Measurements from ENCODE around the gene CACNA1B.

DNA sequence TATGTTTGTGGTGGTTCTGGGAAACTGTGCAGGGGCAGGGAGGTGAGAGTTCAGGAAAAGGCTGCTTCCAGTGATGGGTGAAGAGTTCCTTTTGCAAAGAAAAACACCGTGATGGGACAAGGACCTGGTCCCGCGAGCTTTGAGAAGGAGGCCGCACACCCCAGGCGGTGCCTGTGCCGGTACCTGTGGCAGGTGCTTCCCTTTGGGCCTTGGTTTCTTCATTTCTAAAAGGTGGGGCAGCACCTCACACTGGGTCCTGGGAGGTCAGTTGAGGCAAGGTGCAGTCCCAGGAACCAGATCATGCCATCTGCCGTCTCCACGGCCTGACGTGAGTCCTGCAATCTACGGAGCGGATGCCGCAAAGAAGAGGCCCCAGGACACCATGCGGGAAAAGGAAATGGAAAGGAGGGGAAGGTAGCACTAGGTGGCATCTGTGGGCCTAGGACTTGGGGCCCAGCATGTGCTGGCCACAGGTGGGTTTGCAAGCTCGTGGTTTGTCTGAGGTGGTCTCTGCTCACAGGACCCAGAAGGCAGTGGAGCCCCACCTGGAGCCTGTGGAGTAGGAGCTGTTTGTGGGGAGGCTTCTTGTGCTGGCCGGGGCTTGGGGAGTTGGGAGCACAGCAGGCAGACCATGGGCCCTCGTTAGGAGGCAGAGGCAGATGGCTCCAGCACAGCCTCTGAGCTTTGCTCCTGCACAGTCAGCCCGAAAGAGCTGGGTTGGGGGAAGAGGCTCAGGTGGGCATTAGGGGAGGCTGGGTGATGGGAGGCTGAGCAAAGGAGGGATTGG lies 131.6 kb downstream of the CACNA1B start:
- TF ChIP-seq, protein P1, sequence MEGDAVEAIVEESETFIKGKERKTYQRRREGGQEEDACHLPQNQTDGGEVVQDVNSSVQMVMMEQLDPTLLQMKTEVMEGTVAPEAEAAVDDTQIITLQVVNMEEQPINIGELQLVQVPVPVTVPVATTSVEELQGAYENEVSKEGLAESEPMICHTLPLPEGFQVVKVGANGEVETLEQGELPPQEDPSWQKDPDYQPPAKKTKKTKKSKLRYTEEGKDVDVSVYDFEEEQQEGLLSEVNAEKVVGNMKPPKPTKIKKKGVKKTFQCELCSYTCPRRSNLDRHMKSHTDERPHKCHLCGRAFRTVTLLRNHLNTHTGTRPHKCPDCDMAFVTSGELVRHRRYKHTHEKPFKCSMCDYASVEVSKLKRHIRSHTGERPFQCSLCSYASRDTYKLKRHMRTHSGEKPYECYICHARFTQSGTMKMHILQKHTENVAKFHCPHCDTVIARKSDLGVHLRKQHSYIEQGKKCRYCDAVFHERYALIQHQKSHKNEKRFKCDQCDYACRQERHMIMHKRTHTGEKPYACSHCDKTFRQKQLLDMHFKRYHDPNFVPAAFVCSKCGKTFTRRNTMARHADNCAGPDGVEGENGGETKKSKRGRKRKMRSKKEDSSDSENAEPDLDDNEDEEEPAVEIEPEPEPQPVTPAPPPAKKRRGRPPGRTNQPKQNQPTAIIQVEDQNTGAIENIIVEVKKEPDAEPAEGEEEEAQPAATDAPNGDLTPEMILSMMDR (IDR thresholded peaks at IDR 0.05), result no peak
- no peak for TF ChIP-seq ZFX (IDR thresholded peaks at IDR 0.05; ENCODE audit: borderline replicate concordance)
